HG03520 (cell line): ENCODE data around the gene SETBP1.
"Not testable (repeated sequence)": the region's sequence is repeated elsewhere in the genome, so short reads cannot be mapped to it uniquely, and the experiment has no call there.

Experiments used
- ATAC-seq: cut with Tn5 transposase; IDR thresholded peaks from one replicate; pipeline ENCODE4 v1.9.1; 2021; ENCODE audit warnings: mild to moderate bottlenecking, moderate library complexity; ENCODE audit not compliant: unreplicated experiment

The SETBP1 gene

GRCh38 chr18:44786688-44787087 lies 106.0 kb downstream of the SETBP1 start:
- ATAC-seq = peak; percentile 80

- no peak for ATAC-seq
Measured at GRCh38 chr18:44788334-44788733, 107.6 kb downstream of the SETBP1 start.

- no peak for ATAC-seq
Measured at GRCh38 chr18:44789710-44790109, 109.0 kb downstream of the SETBP1 start.

GRCh38 chr18:44790860-44791259 lies 110.2 kb downstream of the SETBP1 start:
- ATAC-seq = no peak

GRCh38 chr18:44791520-44791919 lies 110.8 kb downstream of the SETBP1 start:
- no peak for ATAC-seq

- no peak for ATAC-seq
Measured at GRCh38 chr18:44792456-44793061, 111.9 kb downstream of the SETBP1 start.

- no peak for ATAC-seq
Measured at GRCh38 chr18:44793194-44793593, 112.5 kb downstream of the SETBP1 start.

GRCh38 chr18:44793685-44794084 lies 113.0 kb downstream of the SETBP1 start:
- ATAC-seq = no peak

GRCh38 chr18:44795241-44795640 lies 114.6 kb downstream of the SETBP1 start:
- ATAC-seq = no peak

- no peak for ATAC-seq
Measured at GRCh38 chr18:44796429-44797428, 116.0 kb downstream of the SETBP1 start.

GRCh38 chr18:44798433-44799048 lies 117.9 kb downstream of the SETBP1 start:
- no peak for ATAC-seq

GRCh38 chr18:44799382-44799906 lies 118.8 kb downstream of the SETBP1 start:
- ATAC-seq = peak; percentile 41

GRCh38 chr18:44799907-44800421 lies 119.3 kb downstream of the SETBP1 start:
- ATAC-seq = peak; percentile 36

GRCh38 chr18:44800766-44801165 lies 120.1 kb downstream of the SETBP1 start:
- not testable (repeated sequence) for ATAC-seq

GRCh38 chr18:44801781-44802180 lies 121.1 kb downstream of the SETBP1 start:
- ATAC-seq = no peak

GRCh38 chr18:44802508-44802907 lies 121.8 kb downstream of the SETBP1 start:
- no peak for ATAC-seq

- no peak for ATAC-seq
Measured at GRCh38 chr18:44803019-44803650, 122.4 kb downstream of the SETBP1 start.

- ATAC-seq = no peak
Measured at GRCh38 chr18:44804033-44804432, 123.3 kb downstream of the SETBP1 start.

GRCh38 chr18:44805176-44805575 lies 124.5 kb downstream of the SETBP1 start:
- no peak for ATAC-seq

- no peak for ATAC-seq
Measured at GRCh38 chr18:44805643-44806042, 125.0 kb downstream of the SETBP1 start.

GRCh38 chr18:44807766-44808165 lies 127.1 kb downstream of the SETBP1 start:
- ATAC-seq = no peak
